GM13977 (cell line): ENCODE data around the gene RRM1.
"Not testable (repeated sequence)": the region's sequence is repeated elsewhere in the genome, so short reads cannot be mapped to it uniquely, and the experiment has no call there.

Experiments used
- DNase-seq: peaks from one replicate; pipeline ENCODE4 v3.0.0; 2012; ENCODE audit warnings: low spot score
- CTCF ChIP-seq: IDR thresholded peaks from 2 replicates; pipeline ENCODE4 v1.5.1; 2012; ENCODE audit warnings: mild to moderate bottlenecking, control low read depth; ENCODE audit not compliant: insufficient read depth; ENCODE audit errors: extremely low read depth, missing control alignments
- in situ Hi-C: fragments of 300-500 bp; cut with MboI; formaldehyde crosslinking; loops from one replicate; pipeline ENCODE4 v1.12.0; 2022; ENCODE audit warnings: low sequenced_read_pairs, low pct_unique_long_range_greater_than_20kb, mixed read lengths, inconsistent platforms; ENCODE audit not compliant: unreplicated experiment

The RRM1 gene

GRCh38 chr11:4125141-4125540, 30.5 kb downstream of the RRM1 start:
- DNase-seq = no peak
- no peak for TF ChIP-seq CTCF
- in situ Hi-C loops = no loop called here

- no peak for DNase-seq
- in situ Hi-C loops = no loop called here
- TF ChIP-seq CTCF = no peak
Observed at GRCh38 chr11:4127357-4127756, 32.8 kb downstream of the RRM1 start.

GRCh38 chr11:4130219-4130618, 35.6 kb downstream of the RRM1 start:
- DNase-seq, in situ Hi-C loops: not testable (repeated sequence)

GRCh38 chr11:4134806-4135205, 40.2 kb downstream of the RRM1 start:
- DNase-seq = no peak
- TF ChIP-seq CTCF = no peak
- in situ Hi-C loops = no loop called here

- no peak for DNase-seq
- in situ Hi-C loops = no loop called here
- no peak for TF ChIP-seq CTCF
Observed at GRCh38 chr11:4138497-4138896, 43.9 kb downstream of the RRM1 start.

- in situ Hi-C loops = no loop called here
- no peak for DNase-seq
- TF ChIP-seq CTCF = no peak
Observed at GRCh38 chr11:4140067-4140636, 45.6 kb downstream of the RRM1 start.

GRCh38 chr11:4146070-4146771, 51.6 kb downstream of the RRM1 start:
- no peak for TF ChIP-seq CTCF
- in situ Hi-C loops = no loop called here
- DNase-seq = no peak
